SK-N-SH (cell line): ENCODE results near the gene MFAP2. TPM values are rescaled to one million over a fixed set of nuclear protein-coding genes. Genes with fewer than 3 reads are reported as not detected.
A peak's percentile ranks its signal among the peaks of the same experiment; 100 is the strongest.

ENCODE experiments used
- CTCF ChIA-PET: fragments of 300-600, 350-600 bp; formaldehyde crosslinking; extraction: SDS; loops from one replicate; lab custom pipeline; 2021; lab: Yijun Ruan, JAX
- POLR2A ChIA-PET: fragments of 350-600 bp; sonication (Branson Sonifier 250); formaldehyde crosslinking; extraction: SDS; loops from one replicate; lab custom pipeline; 2020; ENCODE audit warnings: antibody characterized with exemption, inconsistent platforms; lab: Yijun Ruan, JAX
- DNase-seq: peaks from one replicate; pipeline ENCODE4 v3.0.0; 2012
- H2AFZ ChIP-seq: fragments of 200-600 bp; sonication (generic); 2 replicates; pipeline ENCODE4 v1.8.1; 2016; ENCODE audit warnings: antibody characterized with exemption, mild to moderate bottlenecking, low read depth
- H3F3A ChIP-seq: fragments of 200-600 bp; sonication (generic); replicated peaks from 2 replicates; pipeline ENCODE3; 2016; ENCODE audit warnings: antibody characterized with exemption, mild to moderate bottlenecking; ENCODE audit not compliant: insufficient read depth
- H3K27ac ChIP-seq, 2 experiments: fragments of 200-500 bp in 1 of 2; fragments of 200-600 bp in 1 of 2; sonication (Bioruptor generic) in 1 of 2; sonication (generic), shearing (Covaris generic) in 1 of 2; 2 replicates each; pipeline versions ENCODE4 v1.5.1 to v1.6.1; 2014 to 2016; ENCODE audit warnings: low read depth in 2 of 2, inconsistent platforms in 1 of 2, low read length in 1 of 2, mild to moderate bottlenecking in 1 of 2, mixed read lengths in 1 of 2
- H3K27me3 ChIP-seq: fragments of 200-600 bp; sonication (generic), shearing (Covaris generic); 2 replicates; pipeline ENCODE4 v1.6.1; 2016; ENCODE audit warnings: mixed run types; ENCODE audit not compliant: insufficient read depth
- H3K36me3 ChIP-seq, 2 experiments: fragments of 200-500 bp in 1 of 2; fragments of 200-600 bp in 1 of 2; sonication (Bioruptor generic) in 1 of 2; sonication (generic) in 1 of 2; replicated peaks in 1 of 2; 2 replicates each; pipeline versions ENCODE3 to v1.5.1; 2014 to 2016; ENCODE audit warnings: low read length in 1 of 2, mild to moderate bottlenecking in 1 of 2; ENCODE audit not compliant: insufficient read depth in 2 of 2, control insufficient read depth in 1 of 2
- H3K4me1 ChIP-seq, 2 experiments: fragments of 200-500 bp in 1 of 2; fragments of 200-600 bp in 1 of 2; sonication (Bioruptor generic) in 1 of 2; sonication (generic), shearing (Covaris generic) in 1 of 2; 2 replicates each; pipeline versions ENCODE4 v1.5.1 to v1.6.1; 2014 to 2016; ENCODE audit warnings: low read depth in 1 of 2, low read length in 1 of 2, mixed run types in 1 of 2; ENCODE audit not compliant: insufficient read depth in 2 of 2, control insufficient read depth in 1 of 2
- H3K4me2 ChIP-seq: fragments of 200-600 bp; sonication (generic), shearing (Covaris generic); 2 replicates; pipeline ENCODE4 v1.6.1; 2017; ENCODE audit warnings: mixed run types
- H3K4me3 ChIP-seq, 2 experiments: fragments of 200-500 bp in 1 of 2; fragments of 200-600 bp in 1 of 2; sonication (Bioruptor generic) in 1 of 2; sonication (generic), shearing (Covaris generic) in 1 of 2; 2 replicates each; pipeline versions ENCODE4 v1.5.1 to v1.8.1; 2014 to 2016; ENCODE audit warnings: low read depth in 2 of 2, inconsistent platforms in 1 of 2, low read length in 1 of 2, mild to moderate bottlenecking in 1 of 2, mixed read lengths in 1 of 2, moderate library complexity in 1 of 2
- H3K79me2 ChIP-seq: fragments of 200-600 bp; sonication (generic); 2 replicates; pipeline ENCODE4 v1.8.1; 2017; ENCODE audit warnings: mild to moderate bottlenecking; ENCODE audit not compliant: insufficient read depth
- H3K9ac ChIP-seq: fragments of 200-600 bp; sonication (generic); 2 replicates; pipeline ENCODE4 v1.6.1; 2017; ENCODE audit warnings: mixed run types
- H3K9me2 ChIP-seq: fragments of 200-600 bp; sonication (generic); 2 replicates; pipeline ENCODE4 v1.6.1; 2017; ENCODE audit warnings: mixed run types
- H3K9me3 ChIP-seq: fragments of 200-600 bp; sonication (generic); 2 replicates; pipeline ENCODE4 v1.6.1; 2017; ENCODE audit warnings: mixed run types, mild to moderate bottlenecking, moderate library complexity
- H4K20me1 ChIP-seq: fragments of 200-600 bp; sonication (generic); 2 replicates; pipeline ENCODE4 v1.6.1; 2017; ENCODE audit warnings: mild to moderate bottlenecking, mixed run types; ENCODE audit not compliant: insufficient read depth
- EP300 ChIP-seq, 2 experiments: IDR thresholded peaks; 2 replicates each; pipeline versions ENCODE4 v1.4.0 to v1.6.1; 2012; ENCODE audit warnings: borderline replicate concordance in 1 of 2, low read depth in 1 of 2, low read length in 1 of 2
- EZH2phosphoT487 ChIP-seq: fragments of 200-600 bp; sonication (generic); IDR thresholded peaks from 2 replicates; pipeline ENCODE4 v1.6.1; 2017; ENCODE audit warnings: low read depth, mixed run types, mild to moderate bottlenecking, antibody characterized with exemption, moderate library complexity, borderline replicate concordance
- FOSL2 ChIP-seq: IDR thresholded peaks from 2 replicates; pipeline ENCODE4 v1.4.0; 2012; ENCODE audit warnings: low read depth, mild to moderate bottlenecking, moderate library complexity, borderline replicate concordance
- FOXM1 ChIP-seq: IDR thresholded peaks from 2 replicates; pipeline ENCODE4 v1.4.0; 2012; ENCODE audit warnings: low read depth, mild to moderate bottlenecking
- GABPA ChIP-seq: IDR thresholded peaks from 2 replicates; pipeline ENCODE4 v1.4.0; 2012; ENCODE audit warnings: low read depth, mild to moderate bottlenecking
- MEF2A ChIP-seq: IDR thresholded peaks from 2 replicates; pipeline ENCODE4 v1.4.0; 2012; ENCODE audit warnings: low read depth, borderline replicate concordance
- MXI1 ChIP-seq: IDR thresholded peaks from 2 replicates; pipeline ENCODE4 v1.6.1; 2012; ENCODE audit warnings: mild to moderate bottlenecking, low read depth, low read length, improper control_type of control experiment
- NFIC ChIP-seq: IDR thresholded peaks from 2 replicates; pipeline ENCODE4 v1.4.0; 2012; ENCODE audit warnings: borderline replicate concordance
- NRF1 ChIP-seq: IDR thresholded peaks from 2 replicates; pipeline ENCODE4 v1.6.1; 2012; ENCODE audit warnings: low read depth, mild to moderate bottlenecking, low read length
- POLR2AphosphoS5 ChIP-seq: IDR thresholded peaks from 2 replicates; pipeline ENCODE4 v1.6.1; 2012; ENCODE audit warnings: low read depth, low read length
- RAD21 ChIP-seq: IDR thresholded peaks from 2 replicates; pipeline ENCODE4 v1.6.1; 2012; ENCODE audit warnings: mild to moderate bottlenecking, low read length
- RCOR1 ChIP-seq: fragments of 150-350 bp; IDR thresholded peaks from 2 replicates; pipeline ENCODE4 v1.6.1; 2017; ENCODE audit warnings: antibody characterized with exemption, low read length
- RXRA ChIP-seq: IDR thresholded peaks from 2 replicates; pipeline ENCODE4 v1.4.0; 2012; ENCODE audit warnings: low read depth, mild to moderate bottlenecking, borderline replicate concordance
- SIN3A ChIP-seq: IDR thresholded peaks from 2 replicates; pipeline ENCODE4 v1.6.1; 2012; ENCODE audit warnings: low read depth, mild to moderate bottlenecking, low read length, moderate library complexity, borderline replicate concordance
- SMC3 ChIP-seq: IDR thresholded peaks from 2 replicates; pipeline ENCODE4 v1.6.1; 2012; ENCODE audit warnings: low read depth, low read length, improper control_type of control experiment
- TAF1 ChIP-seq: IDR thresholded peaks from 2 replicates; pipeline ENCODE4 v1.6.1; 2012; ENCODE audit warnings: low read depth, mild to moderate bottlenecking, low read length, moderate library complexity, borderline replicate concordance
- TCF12 ChIP-seq: IDR thresholded peaks from 2 replicates; pipeline ENCODE4 v1.4.0; 2012
- TEAD4 ChIP-seq: IDR thresholded peaks from 2 replicates; pipeline ENCODE4 v1.4.0; 2012; ENCODE audit warnings: mild to moderate bottlenecking, borderline replicate concordance; ENCODE audit not compliant: insufficient read depth
- USF2 ChIP-seq: fragments of 150-350 bp; IDR thresholded peaks from 2 replicates; pipeline ENCODE4 v1.6.1; 2017; ENCODE audit warnings: antibody characterized with exemption, low read length, low read depth, borderline replicate concordance
- WGBS: methylation state at CpG from one replicate; pipeline ENCODE4 v1.1.6; 2017; ENCODE audit warnings: low lambda C conversion rate; 5-methylcytosine and 5-hydroxymethylcytosine counted together
- polyA plus RNA-seq, 3 experiments: library from polyadenylated mRNA; depleted of rRNA; stranded (reverse); fragments of >200 nt; gene quantifications; 2 replicates each; pipeline ENCODE4 v1.2.3, GENCODE V29; 2012
- TF ChIP-seq, protein P1 (sequence below): IDR thresholded peaks from 2 replicates; pipeline ENCODE4 v1.4.0; 2012; ENCODE audit warnings: low read depth, borderline replicate concordance
- TF ChIP-seq, protein P2 (sequence below): fragments of 200-600 bp; sonication (generic); IDR thresholded peaks from 2 replicates; pipeline ENCODE4 v1.6.1; 2017; ENCODE audit warnings: antibody characterized with exemption, mild to moderate bottlenecking, moderate library complexity
- TF ChIP-seq, protein P3 (sequence below): IDR thresholded peaks from 2 replicates; pipeline ENCODE4 v1.4.0; 2012; ENCODE audit warnings: low read depth
- TF ChIP-seq, protein P4 (sequence below): IDR thresholded peaks from 2 replicates; pipeline ENCODE4 v1.6.1; 2012; ENCODE audit warnings: mild to moderate bottlenecking, low read depth, low read length, moderate library complexity

Gene MFAP2
- polyA plus RNA-seq (2012; rRNA removed), result 132 and 189 TPM in 2 replicates
- polyA plus RNA-seq (2012; cell fraction: cytosol; rRNA removed), result 91.7 and 112 TPM in 2 replicates
- polyA plus RNA-seq (2012; cell fraction: nucleus; rRNA removed), result 237 and 364 TPM in 2 replicates

- WGBS, result 42% methylated on average over 15 of the region's 53 CpGs
- Histone ChIP-seq H3K4me2 (peak within 1 kb of the TSS; percentile 94), H3K9me3 (no peaks in the 10 kb centered on the region), H3K9me2 (no peaks in the 10 kb centered on the region), H3K9ac (peak within 1 kb of the TSS; percentile 94), H3F3A (peaks cover 18% of the 10 kb centered on the region), H3K79me2 (peaks cover 46% of the 10 kb centered on the region), H3K27ac (peak within 1 kb of the TSS; percentile 87 to 97), H3K27me3 (no peaks in the 10 kb centered on the region), H3K4me1 (peaks cover 26 to 52% of the 10 kb centered on the region in 2 experiments; a peak in 2 of 4 replicates), H2AFZ (0 out of 2 replicates have a peak within 1 kb of the TSS, but pooled peaks have one; percentile 49), H4K20me1 (peaks cover 33% of the 10 kb centered on the region), H3K36me3 (peaks cover 8% of the 10 kb centered on the region in 2 experiments), H3K4me3 (peak within 1 kb of the TSS; percentile 62 to 76)
- peak; percentile 89 for DNase-seq
- POLR2A ChIA-PET, result interaction anchor here (1.0 to 3.9 kb wide), 4 partner anchors 14 to 33 kb away, joined by 3 to 39 read pairs (median 6); no protein-coding TSS in a partner anchor
- CTCF ChIA-PET, result interaction anchor here (0.8 to 5.5 kb wide), 6 partner anchors 17 to 65 kb away, joined by 3 to 32 read pairs (median 4); partner anchors contain the start of gene ATP13A2
- TF ChIP-seq, protein P1, sequence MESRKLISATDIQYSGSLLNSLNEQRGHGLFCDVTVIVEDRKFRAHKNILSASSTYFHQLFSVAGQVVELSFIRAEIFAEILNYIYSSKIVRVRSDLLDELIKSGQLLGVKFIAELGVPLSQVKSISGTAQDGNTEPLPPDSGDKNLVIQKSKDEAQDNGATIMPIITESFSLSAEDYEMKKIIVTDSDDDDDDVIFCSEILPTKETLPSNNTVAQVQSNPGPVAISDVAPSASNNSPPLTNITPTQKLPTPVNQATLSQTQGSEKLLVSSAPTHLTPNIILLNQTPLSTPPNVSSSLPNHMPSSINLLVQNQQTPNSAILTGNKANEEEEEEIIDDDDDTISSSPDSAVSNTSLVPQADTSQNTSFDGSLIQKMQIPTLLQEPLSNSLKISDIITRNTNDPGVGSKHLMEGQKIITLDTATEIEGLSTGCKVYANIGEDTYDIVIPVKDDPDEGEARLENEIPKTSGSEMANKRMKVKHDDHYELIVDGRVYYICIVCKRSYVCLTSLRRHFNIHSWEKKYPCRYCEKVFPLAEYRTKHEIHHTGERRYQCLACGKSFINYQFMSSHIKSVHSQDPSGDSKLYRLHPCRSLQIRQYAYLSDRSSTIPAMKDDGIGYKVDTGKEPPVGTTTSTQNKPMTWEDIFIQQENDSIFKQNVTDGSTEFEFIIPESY, result no peak
- no peak for TF ChIP-seq RAD21
- TF ChIP-seq EZH2phosphoT487, result no peak
- TF ChIP-seq TCF12, result no peak
- no peak for TF ChIP-seq NFIC
- no peak for TF ChIP-seq FOSL2
- TF ChIP-seq FOXM1, result no peak
- TF ChIP-seq TAF1, result peak; percentile 61
- peak; percentile 24; the same call in 1 of the 2 replicates for TF ChIP-seq SIN3A
- TF ChIP-seq MXI1, result no peak; the same call in 1 of the 2 replicates
- TF ChIP-seq EP300 (IDR thresholded peaks at IDR 0.05; ENCODE audit: borderline replicate concordance in 1 of 2, low read depth in 1 of 2, low read length in 1 of 2), result no peak
- TF ChIP-seq, protein P2, sequence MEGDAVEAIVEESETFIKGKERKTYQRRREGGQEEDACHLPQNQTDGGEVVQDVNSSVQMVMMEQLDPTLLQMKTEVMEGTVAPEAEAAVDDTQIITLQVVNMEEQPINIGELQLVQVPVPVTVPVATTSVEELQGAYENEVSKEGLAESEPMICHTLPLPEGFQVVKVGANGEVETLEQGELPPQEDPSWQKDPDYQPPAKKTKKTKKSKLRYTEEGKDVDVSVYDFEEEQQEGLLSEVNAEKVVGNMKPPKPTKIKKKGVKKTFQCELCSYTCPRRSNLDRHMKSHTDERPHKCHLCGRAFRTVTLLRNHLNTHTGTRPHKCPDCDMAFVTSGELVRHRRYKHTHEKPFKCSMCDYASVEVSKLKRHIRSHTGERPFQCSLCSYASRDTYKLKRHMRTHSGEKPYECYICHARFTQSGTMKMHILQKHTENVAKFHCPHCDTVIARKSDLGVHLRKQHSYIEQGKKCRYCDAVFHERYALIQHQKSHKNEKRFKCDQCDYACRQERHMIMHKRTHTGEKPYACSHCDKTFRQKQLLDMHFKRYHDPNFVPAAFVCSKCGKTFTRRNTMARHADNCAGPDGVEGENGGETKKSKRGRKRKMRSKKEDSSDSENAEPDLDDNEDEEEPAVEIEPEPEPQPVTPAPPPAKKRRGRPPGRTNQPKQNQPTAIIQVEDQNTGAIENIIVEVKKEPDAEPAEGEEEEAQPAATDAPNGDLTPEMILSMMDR, result no peak
- TF ChIP-seq RCOR1, result no peak
- no peak for TF ChIP-seq SMC3
- no peak for TF ChIP-seq NRF1
- no peak for TF ChIP-seq MEF2A
- TF ChIP-seq RXRA, result no peak
- TF ChIP-seq TEAD4, result no peak
- TF ChIP-seq, protein P3, sequence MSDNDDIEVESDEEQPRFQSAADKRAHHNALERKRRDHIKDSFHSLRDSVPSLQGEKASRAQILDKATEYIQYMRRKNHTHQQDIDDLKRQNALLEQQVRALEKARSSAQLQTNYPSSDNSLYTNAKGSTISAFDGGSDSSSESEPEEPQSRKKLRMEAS, result peak; percentile 43
- TF ChIP-seq, protein P4, sequence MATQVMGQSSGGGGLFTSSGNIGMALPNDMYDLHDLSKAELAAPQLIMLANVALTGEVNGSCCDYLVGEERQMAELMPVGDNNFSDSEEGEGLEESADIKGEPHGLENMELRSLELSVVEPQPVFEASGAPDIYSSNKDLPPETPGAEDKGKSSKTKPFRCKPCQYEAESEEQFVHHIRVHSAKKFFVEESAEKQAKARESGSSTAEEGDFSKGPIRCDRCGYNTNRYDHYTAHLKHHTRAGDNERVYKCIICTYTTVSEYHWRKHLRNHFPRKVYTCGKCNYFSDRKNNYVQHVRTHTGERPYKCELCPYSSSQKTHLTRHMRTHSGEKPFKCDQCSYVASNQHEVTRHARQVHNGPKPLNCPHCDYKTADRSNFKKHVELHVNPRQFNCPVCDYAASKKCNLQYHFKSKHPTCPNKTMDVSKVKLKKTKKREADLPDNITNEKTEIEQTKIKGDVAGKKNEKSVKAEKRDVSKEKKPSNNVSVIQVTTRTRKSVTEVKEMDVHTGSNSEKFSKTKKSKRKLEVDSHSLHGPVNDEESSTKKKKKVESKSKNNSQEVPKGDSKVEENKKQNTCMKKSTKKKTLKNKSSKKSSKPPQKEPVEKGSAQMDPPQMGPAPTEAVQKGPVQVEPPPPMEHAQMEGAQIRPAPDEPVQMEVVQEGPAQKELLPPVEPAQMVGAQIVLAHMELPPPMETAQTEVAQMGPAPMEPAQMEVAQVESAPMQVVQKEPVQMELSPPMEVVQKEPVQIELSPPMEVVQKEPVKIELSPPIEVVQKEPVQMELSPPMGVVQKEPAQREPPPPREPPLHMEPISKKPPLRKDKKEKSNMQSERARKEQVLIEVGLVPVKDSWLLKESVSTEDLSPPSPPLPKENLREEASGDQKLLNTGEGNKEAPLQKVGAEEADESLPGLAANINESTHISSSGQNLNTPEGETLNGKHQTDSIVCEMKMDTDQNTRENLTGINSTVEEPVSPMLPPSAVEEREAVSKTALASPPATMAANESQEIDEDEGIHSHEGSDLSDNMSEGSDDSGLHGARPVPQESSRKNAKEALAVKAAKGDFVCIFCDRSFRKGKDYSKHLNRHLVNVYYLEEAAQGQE, result 0 out of 2 replicates have a peak, but pooled peaks have one; percentile 15
- TF ChIP-seq GABPA, result no peak
- no peak for TF ChIP-seq USF2
- no peak for TF ChIP-seq POLR2AphosphoS5
Observed at GRCh38 chr1:16980473-16981268, at the start of gene MFAP2. MFAP2 (minus strand) TSS chr1:16980620; CDS start chr1:16978273, 2,347 bp downstream.
